GM18499 (cell line): Measurements from ENCODE around the gene SPHKAP.
"Not testable (repeated sequence)": the region's sequence is repeated elsewhere in the genome, so short reads cannot be mapped to it uniquely, and the experiment has no call there.

Experiments used
- ATAC-seq: cut with Tn5 transposase; IDR thresholded peaks from one replicate; pipeline ENCODE4 v1.9.1; 2021; ENCODE audit warnings: moderate number of reproducible peaks; ENCODE audit not compliant: insufficient read depth, unreplicated experiment

SPHKAP gene

GRCh38 chr2:228181098-228182019 lies at the start of gene SPHKAP:
SPHKAP (minus strand) TSS chr2:228181687; CDS start chr2:228181598, 89 bp downstream.
- no peak for ATAC-seq

GRCh38 chr2:228227466-228227865 lies 46.0 kb upstream of the SPHKAP start:
- no peak for ATAC-seq

GRCh38 chr2:228224410-228224809 lies 42.9 kb upstream of the SPHKAP start:
- no peak for ATAC-seq

- ATAC-seq: not testable (repeated sequence)
Measured at GRCh38 chr2:228218593-228218992, 37.1 kb upstream of the SPHKAP start.

GRCh38 chr2:228197504-228197903 lies 16.0 kb upstream of the SPHKAP start:
- no peak for ATAC-seq

GRCh38 chr2:228180181-228181097 lies 1.0 kb downstream of the SPHKAP start:
- ATAC-seq: no peak

- no peak for ATAC-seq
Measured at GRCh38 chr2:228167290-228167689, 14.2 kb downstream of the SPHKAP start.

- no peak for ATAC-seq
Measured at GRCh38 chr2:228164718-228165117, 16.8 kb downstream of the SPHKAP start.

GRCh38 chr2:228157841-228158240 lies 23.6 kb downstream of the SPHKAP start:
- ATAC-seq: no peak

GRCh38 chr2:228144961-228145360 lies 36.5 kb downstream of the SPHKAP start:
- no peak for ATAC-seq

- ATAC-seq: peak; percentile 99
Measured at GRCh38 chr2:228140934-228141528, 40.5 kb downstream of the SPHKAP start.

- no peak for ATAC-seq
Measured at GRCh38 chr2:228136027-228136426, 45.5 kb downstream of the SPHKAP start.

- no peak for ATAC-seq
Measured at GRCh38 chr2:228135300-228135699, 46.2 kb downstream of the SPHKAP start.

GRCh38 chr2:228131833-228132232 lies 49.7 kb downstream of the SPHKAP start:
- no peak for ATAC-seq

GRCh38 chr2:228126401-228126800 lies 55.1 kb downstream of the SPHKAP start:
- no peak for ATAC-seq

GRCh38 chr2:228118940-228119339 lies 62.5 kb downstream of the SPHKAP start:
- no peak for ATAC-seq

- ATAC-seq: no peak
Measured at GRCh38 chr2:228107846-228108245, 73.6 kb downstream of the SPHKAP start.

- no peak for ATAC-seq
Measured at GRCh38 chr2:228105526-228106250, 75.8 kb downstream of the SPHKAP start.

GRCh38 chr2:228104215-228104614 lies 77.3 kb downstream of the SPHKAP start:
- no peak for ATAC-seq

GRCh38 chr2:228103379-228103778 lies 78.1 kb downstream of the SPHKAP start:
- ATAC-seq: no peak
